ENCODE measurements around the gene TP53BP2. TPM values are rescaled to one million over a fixed set of nuclear protein-coding genes. Genes with fewer than 3 reads are reported as not detected.

The TP53BP2 gene
- total RNA-seq, 4 donors from 2014 or later, result 33.7 to 65.9 (median 48.6) TPM

DNA sequence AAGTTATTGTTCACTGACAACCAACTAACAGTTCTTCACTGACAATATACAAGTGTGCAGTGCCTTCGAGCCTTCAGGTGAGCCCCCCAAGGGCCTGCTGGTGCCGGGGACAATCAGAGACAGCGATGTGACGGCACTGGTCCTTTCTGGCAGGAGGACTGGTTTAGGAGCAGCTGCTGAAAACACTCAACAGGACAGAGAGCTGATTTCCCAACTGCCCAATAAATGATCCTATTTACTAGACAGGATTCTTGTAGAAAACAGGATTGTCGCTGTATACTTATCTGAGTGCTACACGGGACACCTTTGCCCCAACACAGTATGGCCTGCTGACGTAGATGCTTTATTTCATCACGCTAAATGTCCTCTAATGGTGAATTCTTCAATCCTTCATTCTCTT lies 65.4 kb downstream of the TP53BP2 start:
- no peak for DNase-seq (ENCODE audit: low spot score)
- TF ChIP-seq, protein P1, sequence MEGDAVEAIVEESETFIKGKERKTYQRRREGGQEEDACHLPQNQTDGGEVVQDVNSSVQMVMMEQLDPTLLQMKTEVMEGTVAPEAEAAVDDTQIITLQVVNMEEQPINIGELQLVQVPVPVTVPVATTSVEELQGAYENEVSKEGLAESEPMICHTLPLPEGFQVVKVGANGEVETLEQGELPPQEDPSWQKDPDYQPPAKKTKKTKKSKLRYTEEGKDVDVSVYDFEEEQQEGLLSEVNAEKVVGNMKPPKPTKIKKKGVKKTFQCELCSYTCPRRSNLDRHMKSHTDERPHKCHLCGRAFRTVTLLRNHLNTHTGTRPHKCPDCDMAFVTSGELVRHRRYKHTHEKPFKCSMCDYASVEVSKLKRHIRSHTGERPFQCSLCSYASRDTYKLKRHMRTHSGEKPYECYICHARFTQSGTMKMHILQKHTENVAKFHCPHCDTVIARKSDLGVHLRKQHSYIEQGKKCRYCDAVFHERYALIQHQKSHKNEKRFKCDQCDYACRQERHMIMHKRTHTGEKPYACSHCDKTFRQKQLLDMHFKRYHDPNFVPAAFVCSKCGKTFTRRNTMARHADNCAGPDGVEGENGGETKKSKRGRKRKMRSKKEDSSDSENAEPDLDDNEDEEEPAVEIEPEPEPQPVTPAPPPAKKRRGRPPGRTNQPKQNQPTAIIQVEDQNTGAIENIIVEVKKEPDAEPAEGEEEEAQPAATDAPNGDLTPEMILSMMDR (IDR thresholded peaks at IDR 0.05), result no peak
- no peak for ATAC-seq (ENCODE audit: low FRiP score)

DNA sequence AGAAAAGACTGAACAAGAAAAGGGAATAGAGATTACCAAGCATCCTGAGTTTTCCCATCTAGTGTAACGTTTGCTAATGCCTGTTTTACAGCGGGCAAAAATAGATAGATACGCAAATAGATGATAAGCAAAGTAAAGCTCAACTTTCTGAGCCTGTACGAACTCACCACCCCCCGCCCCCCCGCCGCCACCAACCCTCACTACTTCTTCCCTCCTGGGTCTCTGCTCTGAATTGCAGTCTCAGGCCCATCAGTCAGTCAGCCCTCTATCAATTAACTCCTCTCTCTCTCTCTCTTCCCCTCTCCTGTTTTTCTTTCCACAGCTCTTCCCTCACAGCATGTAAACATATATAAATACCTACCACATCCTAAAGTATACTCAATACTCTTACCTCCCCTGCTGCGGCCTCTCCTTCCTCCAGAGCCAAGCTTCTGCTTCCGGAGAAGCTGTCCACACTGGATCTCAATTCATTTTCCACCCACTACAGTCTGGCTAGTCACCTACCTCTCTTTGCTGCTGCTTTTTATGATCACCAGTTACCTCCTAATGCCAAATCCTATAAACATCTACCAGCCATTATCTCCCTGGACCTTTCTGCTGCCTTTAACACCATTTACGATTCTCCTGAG lies 68.8 kb downstream of the TP53BP2 start:
- TF ChIP-seq, protein P1 (IDR thresholded peaks at IDR 0.05), result no peak
- no peak for DNase-seq (ENCODE audit: low spot score)
- no peak for ATAC-seq (ENCODE audit: low FRiP score)

DNA sequence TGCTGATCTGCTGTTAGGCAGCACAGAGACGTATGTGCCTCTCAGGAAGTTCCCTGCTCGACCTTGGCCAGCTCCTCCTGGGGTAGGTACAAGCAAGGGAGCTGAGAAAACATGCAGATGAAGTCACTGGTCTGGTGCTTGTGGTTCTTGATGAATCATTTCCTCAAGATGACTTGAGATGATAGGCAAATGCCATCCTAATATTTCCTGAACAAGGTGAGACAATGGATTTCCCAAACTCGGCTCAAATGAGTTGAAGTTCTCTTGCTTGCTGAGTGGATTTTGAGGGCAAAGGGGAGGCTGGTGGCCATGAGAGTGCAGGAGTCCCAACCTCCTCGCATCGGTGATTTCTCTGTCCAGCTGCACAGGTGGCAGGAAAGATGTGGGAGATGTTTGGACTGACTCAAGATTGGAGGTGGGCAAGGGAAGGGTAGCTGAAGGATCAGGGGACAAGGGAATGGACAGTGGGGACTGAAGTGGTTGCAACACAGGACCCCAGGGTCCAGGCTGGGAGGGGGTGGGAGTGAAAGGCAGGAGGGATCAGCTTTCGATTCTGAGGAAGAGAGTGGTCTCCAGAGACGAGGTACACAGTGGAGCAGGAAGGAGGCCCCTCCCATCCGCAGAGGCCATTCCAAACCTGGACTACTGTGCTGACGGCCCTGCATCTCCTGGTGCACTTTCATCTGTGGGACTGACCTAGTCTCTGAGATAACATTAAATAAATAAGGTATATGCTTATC lies 69.5 kb downstream of the TP53BP2 start:
- ATAC-seq (ENCODE audit: low FRiP score) (no peak), DNase-seq (ENCODE audit: low spot score) (no peak)
- TF ChIP-seq, protein P1 (IDR thresholded peaks at IDR 0.05), result no peak

DNA sequence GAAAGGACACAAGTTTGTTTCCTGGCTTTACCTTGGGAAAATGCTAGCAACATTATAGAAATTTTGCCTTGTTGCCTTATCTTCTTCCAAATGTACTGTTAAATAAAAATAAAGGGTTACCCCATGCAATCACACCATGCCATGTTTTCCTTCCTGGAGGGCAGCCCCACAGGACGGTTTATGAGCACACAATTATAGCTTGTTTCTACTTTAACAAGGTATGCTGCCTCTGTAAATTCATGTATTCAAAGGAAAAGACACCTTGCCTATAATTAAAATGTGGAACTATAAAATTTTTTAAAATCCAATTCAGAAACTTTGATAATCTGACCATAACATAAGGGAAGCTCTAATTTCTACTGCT lies 70.1 kb downstream of the TP53BP2 start:
- TF ChIP-seq, protein P1 (IDR thresholded peaks at IDR 0.05), result no peak
- DNase-seq (ENCODE audit: low spot score) (no peak), ATAC-seq (ENCODE audit: low FRiP score) (no peak)

DNA sequence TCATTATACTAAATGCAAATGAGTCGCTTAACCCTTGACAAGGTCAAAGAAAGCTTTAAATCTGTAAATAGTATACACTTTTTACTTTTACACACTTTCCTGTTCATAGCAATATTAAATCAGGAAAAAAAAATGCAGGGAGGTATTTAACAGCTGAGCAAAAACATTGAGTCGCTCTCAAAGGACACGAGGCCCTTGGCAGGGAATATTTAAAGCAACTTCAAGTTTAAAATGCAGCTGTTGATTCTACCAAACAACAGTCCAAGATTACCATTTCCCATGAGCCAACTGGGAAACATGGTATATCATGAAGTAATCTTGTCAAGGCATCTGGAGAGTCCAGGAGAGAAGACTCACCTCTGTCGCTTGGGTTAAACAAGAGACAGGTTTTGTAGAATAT lies 70.7 kb downstream of the TP53BP2 start:
- DNase-seq (ENCODE audit: low spot score) (no peak), ATAC-seq (ENCODE audit: low FRiP score) (no peak)
- TF ChIP-seq, protein P1 (IDR thresholded peaks at IDR 0.05), result no peak

DNA sequence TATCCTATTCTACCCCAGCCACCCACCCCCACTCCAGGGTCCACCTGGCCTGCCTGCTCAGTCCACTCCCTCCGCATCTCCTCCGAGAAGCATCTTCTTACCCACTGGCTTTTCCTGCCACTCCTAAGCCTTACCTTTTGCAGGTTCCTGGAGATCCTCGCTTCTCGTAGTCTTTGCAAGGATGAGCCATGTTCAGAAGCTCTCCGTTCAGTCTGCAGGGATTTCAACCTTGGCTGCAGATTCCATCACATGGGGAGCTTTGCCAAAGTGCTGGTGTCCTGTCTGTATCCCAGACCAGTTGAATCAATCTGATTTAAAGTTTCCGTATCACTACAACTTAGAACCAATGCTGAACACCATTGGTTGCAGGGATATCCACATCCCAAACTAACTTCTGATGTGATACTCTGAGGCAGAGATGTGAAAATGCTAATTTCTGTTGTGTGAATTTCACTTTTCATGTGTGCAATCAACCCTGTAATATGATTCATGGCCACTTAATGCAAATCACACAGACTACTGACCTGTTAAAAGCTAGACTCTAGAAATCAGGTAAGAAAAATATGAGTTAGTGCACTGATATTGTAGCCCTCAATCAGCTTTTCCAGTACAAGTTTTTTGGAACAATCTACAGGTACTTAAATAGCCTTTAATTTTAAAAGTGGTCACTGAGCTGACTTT lies 71.5 kb downstream of the TP53BP2 start:
- no peak for ATAC-seq (ENCODE audit: low FRiP score)
- TF ChIP-seq, protein P1 (IDR thresholded peaks at IDR 0.05), result no peak
- no peak for DNase-seq (ENCODE audit: low spot score)
